Mesenchymal stem cell (in vitro differentiated cells and primary cell): ENCODE data around the gene SFSWAP.

Source experiments
- DNase-seq: peaks from one replicate; pipeline ENCODE4 v3.0.0-alpha.2; 2013
- H2AFZ ChIP-seq: one replicate; pipeline ENCODE4 v1.6.1; 2013; ENCODE audit warnings: low read depth, mild to moderate bottlenecking, control low read depth, inconsistent platforms, low read length, moderate library complexity
- H2AK5ac ChIP-seq: 2 replicates; pipeline ENCODE4 v1.6.1; 2013; ENCODE audit warnings: low read length, moderate library complexity, mild to moderate bottlenecking, inconsistent platforms; ENCODE audit not compliant: severe bottlenecking
- H2BK120ac ChIP-seq: one replicate; pipeline ENCODE4 v1.6.1; 2013; ENCODE audit warnings: low read depth, mild to moderate bottlenecking, inconsistent platforms, low read length, moderate library complexity
- H2BK12ac ChIP-seq, 2 experiments: one replicate each; pipeline ENCODE4 v1.6.1; 2013; ENCODE audit warnings: inconsistent platforms in 2 of 2, low read length in 2 of 2, mild to moderate bottlenecking in 2 of 2, moderate library complexity in 2 of 2, control low read depth in 1 of 2
- H2BK15ac ChIP-seq: one replicate; pipeline ENCODE4 v1.6.1; 2013; ENCODE audit warnings: mild to moderate bottlenecking, low read depth, inconsistent platforms; ENCODE audit not compliant: poor library complexity, severe bottlenecking
- H2BK5ac ChIP-seq: 2 replicates; pipeline ENCODE4 v1.6.1; 2013; ENCODE audit warnings: low read depth, mild to moderate bottlenecking, low read length, control low read depth, inconsistent platforms; ENCODE audit not compliant: poor library complexity, severe bottlenecking
- H3K14ac ChIP-seq, 2 experiments: one replicate each; pipeline ENCODE4 v1.6.1; 2013; ENCODE audit warnings: inconsistent platforms in 2 of 2, low read length in 2 of 2, control low read depth in 1 of 2, mild to moderate bottlenecking in 1 of 2, moderate library complexity in 1 of 2
- H3K18ac ChIP-seq, 2 experiments: one replicate each; pipeline ENCODE4 v1.6.1; 2013; ENCODE audit warnings: inconsistent platforms in 2 of 2, low read length in 2 of 2, control low read depth in 1 of 2, low read depth in 1 of 2, mild to moderate bottlenecking in 1 of 2
- H3K23ac ChIP-seq, 2 experiments: one replicate each; pipeline ENCODE4 v1.6.1; 2013; ENCODE audit warnings: inconsistent platforms in 2 of 2, low read length in 2 of 2, mild to moderate bottlenecking in 2 of 2, moderate library complexity in 2 of 2, control low read depth in 1 of 2
- H3K27ac ChIP-seq: 2 replicates; pipeline ENCODE4 v1.5.1; 2013; ENCODE audit warnings: mild to moderate bottlenecking, moderate library complexity, low read length, control low read depth, inconsistent platforms; ENCODE audit not compliant: poor library complexity, severe bottlenecking
- H3K27me3 ChIP-seq, 2 experiments: 2 replicates each; pipeline versions ENCODE4 v1.6.1 to v1.7.0; 2013; ENCODE audit warnings: low read length in 2 of 2, mild to moderate bottlenecking in 2 of 2, moderate library complexity in 2 of 2, control low read depth in 1 of 2, inconsistent platforms in 1 of 2; ENCODE audit not compliant: control insufficient read depth in 1 of 2, insufficient read depth in 1 of 2
- H3K36me3 ChIP-seq, 2 experiments: 2 replicates each; pipeline versions ENCODE4 v1.6.1 to v1.7.0; 2013; ENCODE audit warnings: low read length in 2 of 2, control low read depth in 1 of 2, inconsistent platforms in 1 of 2, low read depth in 1 of 2, mild to moderate bottlenecking in 1 of 2; ENCODE audit not compliant: insufficient read depth in 2 of 2, control insufficient read depth in 1 of 2
- H3K4ac ChIP-seq, 2 experiments: one replicate each; pipeline ENCODE4 v1.6.1; 2013; ENCODE audit warnings: inconsistent platforms in 2 of 2, low read length in 2 of 2, mild to moderate bottlenecking in 2 of 2, moderate library complexity in 2 of 2, control low read depth in 1 of 2, low read depth in 1 of 2
- H3K4me1 ChIP-seq: 2 replicates; pipeline ENCODE4 v1.6.1; 2013; ENCODE audit warnings: low read depth, low read length, control low read depth; ENCODE audit not compliant: control insufficient read depth, insufficient read depth
- H3K4me2 ChIP-seq: 2 replicates; pipeline ENCODE4 v1.6.1; 2013; ENCODE audit warnings: low read length, mild to moderate bottlenecking, inconsistent platforms; ENCODE audit not compliant: poor library complexity, severe bottlenecking
- H3K4me3 ChIP-seq, 2 experiments: 2 replicates each; pipeline versions ENCODE4 v1.5.1 to v1.7.0; 2013; ENCODE audit warnings: low read length in 2 of 2, mild to moderate bottlenecking in 2 of 2, control low read depth in 1 of 2, low read depth in 1 of 2; ENCODE audit not compliant: insufficient read depth in 1 of 2
- H3K79me1 ChIP-seq: replicated peaks from 2 replicates; pipeline ENCODE4 v1.6.1; 2013; ENCODE audit warnings: mild to moderate bottlenecking, control low read depth, low read length, inconsistent platforms; ENCODE audit not compliant: poor library complexity, severe bottlenecking
- H3K9ac ChIP-seq: 2 replicates; pipeline ENCODE4 v1.7.0; 2013; ENCODE audit warnings: mild to moderate bottlenecking, low read length, moderate library complexity
- H3K9me3 ChIP-seq: 2 replicates; pipeline ENCODE4 v1.7.0; 2013; ENCODE audit warnings: mild to moderate bottlenecking, low read length; ENCODE audit not compliant: control insufficient read depth
- H4K8ac ChIP-seq: one replicate; pipeline ENCODE4 v1.6.1; 2013; ENCODE audit warnings: inconsistent platforms, mild to moderate bottlenecking, low read length, moderate library complexity
- H4K91ac ChIP-seq: one replicate; pipeline ENCODE4 v1.6.1; 2013; ENCODE audit warnings: mild to moderate bottlenecking, low read length, inconsistent platforms
- WGBS: methylation state at CpG from one replicate; pipeline ENCODE4 v1.1.7; 2013; ENCODE audit warnings: mixed read lengths; 5-methylcytosine and 5-hydroxymethylcytosine counted together

SFSWAP gene

DNA sequence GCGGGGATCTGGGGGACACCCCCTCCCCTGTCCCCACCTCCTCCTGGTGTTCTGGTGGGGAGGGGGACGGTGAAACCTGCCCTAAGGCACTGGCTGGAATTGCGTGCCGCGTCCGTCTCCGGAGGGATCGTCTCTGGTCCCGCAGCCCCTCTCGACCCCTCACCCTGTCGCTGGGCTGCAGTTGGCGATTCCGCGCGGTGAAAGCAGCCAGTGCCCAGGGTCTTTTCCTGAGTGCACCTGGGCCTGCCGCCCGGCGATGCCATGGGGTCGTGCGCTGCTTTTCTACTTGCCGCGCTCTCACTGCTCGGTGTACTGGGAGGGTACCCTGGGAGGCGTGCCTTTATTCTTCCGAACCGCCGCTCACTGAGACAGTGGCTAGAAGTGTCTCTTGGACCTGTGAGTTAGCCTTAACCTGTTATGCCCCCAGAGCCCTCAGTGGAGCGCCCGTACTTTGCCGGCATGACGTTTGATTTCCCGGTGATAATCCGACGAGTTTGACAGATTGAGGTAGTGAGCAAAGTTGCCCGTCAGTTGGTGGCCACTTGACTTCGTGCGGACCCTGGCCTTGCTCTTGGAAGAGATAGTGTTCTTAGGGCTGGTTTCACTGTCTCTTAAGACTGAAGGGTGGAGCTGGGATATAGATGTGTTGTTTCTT is 788 bp downstream of the SFSWAP start:
- peaks cover 8% of the 10 kb centered on the region for H3K4me1 ChIP-seq
- H2BK5ac ChIP-seq: no peak overlapping the region
- peak overlapping the region; percentile 77 for H4K91ac ChIP-seq
- peak overlapping the region; percentile 98 for H3K9ac ChIP-seq
- peak overlapping the region; percentile 91 to 99 for H3K4me3 ChIP-seq
- peaks cover 14% of the 10 kb centered on the region for H3K79me1 ChIP-seq
- H3K4me2 ChIP-seq: peak overlapping the region; percentile 38
- H3K23ac ChIP-seq: no peak overlapping the region
- H2BK12ac ChIP-seq: no peak overlapping the region
- peak overlapping the region; percentile 92 for H4K8ac ChIP-seq
- H3K4ac ChIP-seq: peak overlapping the region; percentile 43 to 79
- H3K18ac ChIP-seq: no peak overlapping the region
- peaks cover 15 to 32% of the 10 kb centered on the region in 2 experiments for H3K36me3 ChIP-seq
- H3K9me3 ChIP-seq: no peaks in the 10 kb centered on the region
- WGBS: under 1% methylated on average over 36 of the region's 37 CpGs
- H2BK120ac ChIP-seq: no peak overlapping the region
- H3K27me3 ChIP-seq: no peaks in the 10 kb centered on the region
- peak; percentile 7 for DNase-seq
- H2BK15ac ChIP-seq: no peak overlapping the region
- H3K27ac ChIP-seq: no peak overlapping the region
- no peak overlapping the region for H3K14ac ChIP-seq
- H2AFZ ChIP-seq: no peak overlapping the region
- H2AK5ac ChIP-seq: no peak overlapping the region

GRCh38 chr12:131713349-131713748 is 2.5 kb downstream of the SFSWAP start:
- H2AK5ac ChIP-seq: no peak overlapping the region
- peak overlapping the region in 1 of 2 experiments; percentile 13 for H3K4me3 ChIP-seq
- no peak overlapping the region for H4K8ac ChIP-seq
- no peak overlapping the region for H2AFZ ChIP-seq
- no peak for DNase-seq
- no peak overlapping the region for H3K27ac ChIP-seq
- H3K4me2 ChIP-seq: no peak overlapping the region
- peaks cover 14% of the 10 kb centered on the region for H3K79me1 ChIP-seq
- H3K18ac ChIP-seq: no peak overlapping the region
- no peaks in the 10 kb centered on the region for H3K9me3 ChIP-seq
- H3K23ac ChIP-seq: no peak overlapping the region
- WGBS: 97% methylated on average over 8 of the region's 8 CpGs
- no peak overlapping the region for H3K4ac ChIP-seq
- no peaks in the 10 kb centered on the region for H3K27me3 ChIP-seq
- H3K4me1 ChIP-seq: peaks cover 8% of the 10 kb centered on the region
- H2BK15ac ChIP-seq: no peak overlapping the region
- H3K9ac ChIP-seq: peak overlapping the region; percentile 98
- H3K14ac ChIP-seq: no peak overlapping the region
- peaks cover 18 to 49% of the 10 kb centered on the region in 2 experiments for H3K36me3 ChIP-seq
- no peak overlapping the region for H2BK12ac ChIP-seq
- H2BK120ac ChIP-seq: no peak overlapping the region
- no peak overlapping the region for H4K91ac ChIP-seq
- H2BK5ac ChIP-seq: no peak overlapping the region

GRCh38 chr12:131714759-131715158 is 3.9 kb downstream of the SFSWAP start:
- WGBS: 98% methylated on average over 14 of the region's 14 CpGs
- no peak overlapping the region for H2BK120ac ChIP-seq

GRCh38 chr12:131716282-131716681 is 5.4 kb downstream of the SFSWAP start:
- H2BK120ac ChIP-seq: no peak overlapping the region
- H3K27ac ChIP-seq: no peak overlapping the region
- H3K27me3 ChIP-seq: no peaks in the 10 kb centered on the region
- H2AK5ac ChIP-seq: no peak overlapping the region
- H2AFZ ChIP-seq: no peak overlapping the region
- H2BK12ac ChIP-seq: no peak overlapping the region
- no peak overlapping the region for H4K91ac ChIP-seq
- peaks cover 6% of the 10 kb centered on the region for H3K4me1 ChIP-seq
- H2BK5ac ChIP-seq: no peak overlapping the region
- no peak overlapping the region for H3K18ac ChIP-seq
- H3K36me3 ChIP-seq: peaks cover 34 to 78% of the 10 kb centered on the region in 2 experiments
- no peaks in the 10 kb centered on the region for H3K9me3 ChIP-seq
- H4K8ac ChIP-seq: no peak overlapping the region
- H3K14ac ChIP-seq: no peak overlapping the region
- no peak overlapping the region for H3K23ac ChIP-seq
- WGBS: 100% methylated on average over 2 of the region's 3 CpGs
- no peak for DNase-seq
- H3K9ac ChIP-seq: no peak overlapping the region
- H3K4ac ChIP-seq: no peak overlapping the region
- H2BK15ac ChIP-seq: no peak overlapping the region
- peaks cover 17% of the 10 kb centered on the region for H3K79me1 ChIP-seq
- H3K4me3 ChIP-seq: no peak overlapping the region
- H3K4me2 ChIP-seq: no peak overlapping the region

More at GRCh38 chr12:131714759-131715158, 3.9 kb downstream of the SFSWAP start:
- H2BK12ac ChIP-seq: no peak overlapping the region
- H3K14ac ChIP-seq: no peak overlapping the region
- no peak overlapping the region for H3K27ac ChIP-seq
- no peak overlapping the region for H2AK5ac ChIP-seq
- no peak overlapping the region for H3K18ac ChIP-seq
- no peak overlapping the region for H4K8ac ChIP-seq
- H2BK15ac ChIP-seq: no peak overlapping the region
- peaks cover 8% of the 10 kb centered on the region for H3K4me1 ChIP-seq
- H3K27me3 ChIP-seq: no peaks in the 10 kb centered on the region
- peaks cover 17% of the 10 kb centered on the region for H3K79me1 ChIP-seq
- H3K4me2 ChIP-seq: no peak overlapping the region
- no peak overlapping the region for H3K23ac ChIP-seq
- H4K91ac ChIP-seq: no peak overlapping the region
- DNase-seq: no peak
- no peak overlapping the region for H3K9ac ChIP-seq
- no peak overlapping the region for H3K4ac ChIP-seq
- H3K9me3 ChIP-seq: no peaks in the 10 kb centered on the region
- H3K4me3 ChIP-seq: no peak overlapping the region
- no peak overlapping the region for H2AFZ ChIP-seq
- peaks cover 26 to 63% of the 10 kb centered on the region in 2 experiments for H3K36me3 ChIP-seq
- H2BK5ac ChIP-seq: no peak overlapping the region
